ENCODE data around the gene RTL1. TPM values are rescaled to one million over a fixed set of nuclear protein-coding genes. Genes with fewer than 3 reads are reported as not detected.

Gene RTL1
- polyA plus RNA-seq (ENCODE audit: insufficient read length in 4 of 4) = under 1 TPM; 0.04 to 0.12 (median 0.07) TPM

GRCh38 chr14:100903672-100904185, at the start of gene RTL1:
Gene RTL1, minus strand, starts transcription at chr14:100903722. Its CDS starts 18,934 bp downstream, at chr14:100884788.
- DNase-seq (ENCODE audit: low read depth in 4 of 4, low spot score in 3 of 4) = no peak

- no peak for DNase-seq (ENCODE audit: low read depth in 4 of 4, low spot score in 3 of 4)
These were observed 46.5 kb upstream of the RTL1 start for GRCh38 chr14:100950024-100950423.

GRCh38 chr14:100944052-100944451, 40.5 kb upstream of the RTL1 start:
- no peak for DNase-seq (ENCODE audit: low read depth in 4 of 4, low spot score in 3 of 4)

GRCh38 chr14:100930270-100930669, 26.7 kb upstream of the RTL1 start:
- DNase-seq (ENCODE audit: low read depth in 4 of 4, low spot score in 3 of 4) = no peak

- DNase-seq (ENCODE audit: low read depth in 4 of 4, low spot score in 3 of 4) = no peak
These were observed 12.0 kb upstream of the RTL1 start for GRCh38 chr14:100915560-100915959.

- DNase-seq (ENCODE audit: low read depth in 4 of 4, low spot score in 3 of 4) = no peak
These were observed 11.1 kb upstream of the RTL1 start for GRCh38 chr14:100914597-100915021.

GRCh38 chr14:100911665-100912316, 8.3 kb upstream of the RTL1 start:
- DNase-seq (ENCODE audit: low read depth in 4 of 4, low spot score in 3 of 4) = no peak

- DNase-seq (ENCODE audit: low read depth in 4 of 4, low spot score in 3 of 4) = no peak
These were observed 7.6 kb upstream of the RTL1 start for GRCh38 chr14:100910888-100911664.

GRCh38 chr14:100909439-100909838, 5.9 kb upstream of the RTL1 start:
- no peak for DNase-seq (ENCODE audit: low read depth in 4 of 4, low spot score in 3 of 4)

- no peak for DNase-seq (ENCODE audit: low read depth in 4 of 4, low spot score in 3 of 4)
These were observed 3.7 kb upstream of the RTL1 start for GRCh38 chr14:100907240-100907639.

- DNase-seq (ENCODE audit: low read depth in 4 of 4, low spot score in 3 of 4) = no peak
These were observed 2.9 kb upstream of the RTL1 start for GRCh38 chr14:100906420-100906819.

- DNase-seq (ENCODE audit: low read depth in 4 of 4, low spot score in 3 of 4) = no peak
These were observed 1.6 kb upstream of the RTL1 start for GRCh38 chr14:100905166-100905565.

- peak in 1 of 4 donors; percentile 34 for DNase-seq (ENCODE audit: low read depth in 4 of 4, low spot score in 3 of 4)
These were observed 975 bp upstream of the RTL1 start for GRCh38 chr14:100904307-100905087.

- no peak for DNase-seq (ENCODE audit: low read depth in 4 of 4, low spot score in 3 of 4)
These were observed 421 bp downstream of the RTL1 start for GRCh38 chr14:100903134-100903468.

GRCh38 chr14:100902295-100903133, 1.0 kb downstream of the RTL1 start:
- no peak for DNase-seq (ENCODE audit: low read depth in 4 of 4, low spot score in 3 of 4)

- no peak for DNase-seq (ENCODE audit: low read depth in 4 of 4, low spot score in 3 of 4)
These were observed 1.9 kb downstream of the RTL1 start for GRCh38 chr14:100901391-100902183.

- no peak for DNase-seq (ENCODE audit: low read depth in 4 of 4, low spot score in 3 of 4)
These were observed 2.6 kb downstream of the RTL1 start for GRCh38 chr14:100900837-100901390.

GRCh38 chr14:100899884-100900771, 3.4 kb downstream of the RTL1 start:
- DNase-seq (ENCODE audit: low read depth in 4 of 4, low spot score in 3 of 4) = no peak

Measured in left renal pelvis (tissue), 4 donors.